Neuronal stem cell (in vitro differentiated cells): ENCODE results near the gene LAMC3.
"Not testable (repeated sequence)": the region's sequence is repeated elsewhere in the genome, so short reads cannot be mapped to it uniquely, and the experiment has no call there.

Experiments used
- DNase-seq: peaks from one replicate; pipeline ENCODE4 v3.0.0-alpha.2; 2013; ENCODE audit warnings: low spot score
- H2AFZ ChIP-seq: one replicate; pipeline ENCODE4 v1.6.1; 2013; ENCODE audit warnings: mild to moderate bottlenecking, low read length, inconsistent platforms
- H2AK5ac ChIP-seq: 2 replicates; pipeline ENCODE4 v1.6.1; 2013; ENCODE audit warnings: low read depth, mild to moderate bottlenecking, inconsistent platforms, low read length, moderate library complexity, mixed read lengths
- H2BK120ac ChIP-seq: 2 replicates; pipeline ENCODE4 v1.6.1; 2013; ENCODE audit warnings: low read depth, mild to moderate bottlenecking, inconsistent platforms, low read length, moderate library complexity, mixed read lengths
- H2BK12ac ChIP-seq: one replicate; pipeline ENCODE4 v1.6.1; 2013; ENCODE audit warnings: low read length, inconsistent platforms
- H2BK15ac ChIP-seq: 2 replicates; pipeline ENCODE4 v1.6.1; 2013; ENCODE audit warnings: mild to moderate bottlenecking, low read length, inconsistent platforms, mixed read lengths
- H2BK5ac ChIP-seq: one replicate; pipeline ENCODE4 v1.6.1; 2013; ENCODE audit warnings: inconsistent platforms, mild to moderate bottlenecking, low read length, moderate library complexity
- H3K14ac ChIP-seq: one replicate; pipeline ENCODE4 v1.6.1; 2013; ENCODE audit warnings: low read length, inconsistent platforms
- H3K18ac ChIP-seq: 2 replicates; pipeline ENCODE4 v1.6.1; 2013; ENCODE audit warnings: low read length, inconsistent platforms
- H3K23ac ChIP-seq: 2 replicates; pipeline ENCODE4 v1.6.1; 2013; ENCODE audit warnings: low read depth, mild to moderate bottlenecking, mixed read lengths, low read length, inconsistent platforms; ENCODE audit not compliant: poor library complexity
- H3K27ac ChIP-seq: replicated peaks from 3 replicates; pipeline ENCODE4 v1.5.1; 2013; ENCODE audit warnings: low read length, inconsistent platforms
- H3K27me3 ChIP-seq, 3 experiments: 2 replicates each; pipeline ENCODE4 v1.6.1; 2013; ENCODE audit warnings: low read length in 3 of 3, mild to moderate bottlenecking in 2 of 3, inconsistent platforms in 1 of 3, low read depth in 1 of 3, mixed read lengths in 1 of 3, moderate library complexity in 1 of 3; ENCODE audit not compliant: control insufficient read depth in 3 of 3, insufficient read depth in 3 of 3
- H3K36me3 ChIP-seq, 2 donors: replicated peaks in 1 of 2; 2 replicates each; pipeline ENCODE4 v1.6.1; 2013; ENCODE audit warnings: low read length in 2 of 2; ENCODE audit not compliant: control insufficient read depth in 2 of 2, insufficient read depth in 2 of 2
- H3K4ac ChIP-seq: 2 replicates; pipeline ENCODE4 v1.6.1; 2013; ENCODE audit warnings: inconsistent platforms, mild to moderate bottlenecking, low read length, moderate library complexity
- H3K4me1 ChIP-seq, 2 donors: 1 replicate in 1 of 2; 2 replicates in 1 of 2; pipeline ENCODE4 v1.6.1; 2013; ENCODE audit warnings: low read length in 2 of 2, low read depth in 1 of 2; ENCODE audit not compliant: control insufficient read depth in 2 of 2, insufficient read depth in 1 of 2
- H3K4me2 ChIP-seq: one replicate; pipeline ENCODE4 v1.6.1; 2013; ENCODE audit warnings: mild to moderate bottlenecking, low read length, inconsistent platforms; ENCODE audit not compliant: insufficient read depth, poor library complexity, severe bottlenecking
- H3K4me3 ChIP-seq, 2 donors: 2 replicates each; pipeline ENCODE4 v1.5.1; 2013; ENCODE audit warnings: low read length in 2 of 2, mild to moderate bottlenecking in 2 of 2, inconsistent platforms in 1 of 2, moderate library complexity in 1 of 2
- H3K79me1 ChIP-seq: one replicate; pipeline ENCODE4 v1.6.1; 2013; ENCODE audit warnings: low read depth, mild to moderate bottlenecking, inconsistent platforms, low read length, moderate library complexity
- H3K9ac ChIP-seq: one replicate; pipeline ENCODE4 v1.6.1; 2013; ENCODE audit warnings: mild to moderate bottlenecking, low read depth, low read length, inconsistent platforms; ENCODE audit not compliant: poor library complexity
- H3K9me3 ChIP-seq, 2 donors: replicated peaks in 1 of 2; 2 replicates each; pipeline versions ENCODE3 to v1.6.1; 2013; ENCODE audit warnings: low read length in 2 of 2, mild to moderate bottlenecking in 2 of 2, inconsistent platforms in 1 of 2, low read depth in 1 of 2, mixed read lengths in 1 of 2, moderate library complexity in 1 of 2; ENCODE audit not compliant: control insufficient read depth in 2 of 2, insufficient read depth in 1 of 2
- H4K8ac ChIP-seq: one replicate; pipeline ENCODE4 v1.6.1; 2013; ENCODE audit warnings: low read depth, mild to moderate bottlenecking, inconsistent platforms, low read length, moderate library complexity
- H4K91ac ChIP-seq: one replicate; pipeline ENCODE4 v1.6.1; 2013; ENCODE audit warnings: low read length, low read depth, mild to moderate bottlenecking, inconsistent platforms; ENCODE audit not compliant: poor library complexity
- WGBS, 2 donors: extraction: QIAGEN DNeasy Blood & Tissue Kit; methylation state at CpG; one replicate each; pipeline ENCODE4 v1.1.7; 2013; ENCODE audit warnings: missing lambda C conversion rate in 2 of 2, mixed read lengths in 1 of 2; ENCODE audit not compliant: insufficient read length in 2 of 2, insufficient replicate concordance in 1 of 2; ENCODE audit errors: extremely low coverage in 2 of 2; 5-methylcytosine and 5-hydroxymethylcytosine counted together

Gene LAMC3

GRCh38 chr9:131033269-131034224 lies 24.6 kb downstream of the LAMC3 start:
- Histone ChIP-seq H3K18ac (peak overlapping the region; percentile 44), H2BK12ac (peak overlapping the region; percentile 49), H3K9me3 (no peaks in the 10 kb centered on the region), H3K4me1 (peaks cover 4 to 5% of the 10 kb centered on the region in 2 donors), H3K36me3 (no peaks in the 10 kb centered on the region), H3K23ac (peak overlapping the region; percentile 99), H3K4me3 (no peak overlapping the region), H3K4me2 (no peak overlapping the region), H3K27ac (no peak overlapping the region), H3K27me3 (peaks cover 0 to 66% (median 0%) of the 10 kb centered on the region in 3 experiments), H2AFZ (no peak overlapping the region), H3K9ac (no peak overlapping the region), H4K8ac (peak overlapping the region; percentile 1), H3K79me1 (peaks cover 2% of the 10 kb centered on the region), H4K91ac (no peak overlapping the region), H3K14ac (no peak overlapping the region), H2BK5ac (peak overlapping the region; percentile 75), H2AK5ac (no peak overlapping the region), H3K4ac (peak overlapping the region; percentile 86), H2BK15ac (peak overlapping the region; percentile 93), H2BK120ac (peak overlapping the region; percentile 64)
- no CpG with 5 or more reads among the region's 27 CpGs for WGBS, 2 donors
- no peak for DNase-seq

- no peak for DNase-seq
- WGBS, 2 donors = no CpG with 5 or more reads among the region's 14 CpGs
- Histone ChIP-seq H3K14ac (no peak overlapping the region), H3K27me3 (peaks cover 0 to 64% (median 0%) of the 10 kb centered on the region in 3 experiments), H3K4me1 (peaks cover 5 to 7% of the 10 kb centered on the region in 2 donors), H3K4me3 (no peak overlapping the region), H3K9ac (peak overlapping the region; percentile 50), H3K23ac (peak overlapping the region; percentile 99), H3K36me3 (no peaks in the 10 kb centered on the region), H2BK15ac (peak overlapping the region; percentile 93), H4K91ac (no peak overlapping the region), H3K18ac (peak overlapping the region; percentile 44), H2BK12ac (peak overlapping the region; percentile 31), H2BK120ac (no peak overlapping the region), H3K27ac (no peak overlapping the region), H3K4ac (peak overlapping the region; percentile 86), H3K4me2 (no peak overlapping the region), H2BK5ac (peak overlapping the region; percentile 9), H3K9me3 (no peaks in the 10 kb centered on the region), H2AK5ac (peak overlapping the region; percentile 77), H2AFZ (no peak overlapping the region), H3K79me1 (peaks cover 2% of the 10 kb centered on the region), H4K8ac (no peak overlapping the region)
Measured at GRCh38 chr9:131034268-131034667, 25.3 kb downstream of the LAMC3 start.

GRCh38 chr9:131034749-131035148 lies 25.8 kb downstream of the LAMC3 start:
- Histone ChIP-seq H2AK5ac (peak overlapping the region; percentile 77), H3K23ac (peak overlapping the region; percentile 99), H3K27me3 (peaks cover 0 to 63% (median 0%) of the 10 kb centered on the region in 3 experiments)
- not testable (repeated sequence) for H2AFZ ChIP-seq, H3K4me2 ChIP-seq, H3K27ac ChIP-seq, H3K9me3 ChIP-seq, H4K8ac ChIP-seq, H3K4me1 ChIP-seq, DNase-seq, H3K18ac ChIP-seq, H2BK15ac ChIP-seq, H3K4ac ChIP-seq, H3K36me3 ChIP-seq, H3K14ac ChIP-seq, H3K9ac ChIP-seq, H2BK120ac ChIP-seq, H4K91ac ChIP-seq, H2BK12ac ChIP-seq, H2BK5ac ChIP-seq, H3K79me1 ChIP-seq, H3K4me3 ChIP-seq
- no CpG with 5 or more reads among the region's 10 CpGs for WGBS, 2 donors

DNA sequence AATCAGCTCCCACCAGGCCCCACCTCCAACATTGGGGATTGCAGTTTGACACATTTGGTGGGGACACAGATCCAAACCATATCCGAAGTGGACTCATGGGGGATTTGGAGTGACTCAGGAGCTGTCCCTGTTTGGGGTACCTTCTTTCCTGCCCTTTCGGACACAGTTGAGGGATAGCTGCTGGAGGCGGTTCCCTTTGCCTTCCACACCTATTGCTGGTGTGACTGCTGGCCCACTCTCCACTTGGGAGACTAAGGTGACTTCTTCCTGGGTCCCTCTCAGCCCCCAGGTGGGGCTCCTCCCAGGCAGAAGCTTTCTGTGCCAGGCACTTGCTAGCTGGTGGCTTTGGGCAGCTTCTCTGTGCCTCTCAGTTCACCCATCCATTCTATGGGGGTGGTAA lies 26.6 kb downstream of the LAMC3 start:
- H3K4me2 ChIP-seq = no peak overlapping the region
- H4K91ac ChIP-seq = no peak overlapping the region
- H4K8ac ChIP-seq = no peak overlapping the region
- no peak overlapping the region for H2AK5ac ChIP-seq
- H3K18ac ChIP-seq = no peak overlapping the region
- WGBS, 2 donors = no CpG with 5 or more reads among the region's 3 CpGs
- no peaks in the 10 kb centered on the region for H3K36me3 ChIP-seq
- H2BK15ac ChIP-seq = no peak overlapping the region
- H2BK12ac ChIP-seq = no peak overlapping the region
- peaks cover 5 to 7% of the 10 kb centered on the region in 2 donors for H3K4me1 ChIP-seq
- peaks cover 0 to 57% (median 0%) of the 10 kb centered on the region in 3 experiments for H3K27me3 ChIP-seq
- H3K4ac ChIP-seq = no peak overlapping the region
- H3K79me1 ChIP-seq = peaks cover 2% of the 10 kb centered on the region
- no peak overlapping the region for H3K9ac ChIP-seq
- no peak for DNase-seq
- H3K14ac ChIP-seq = no peak overlapping the region
- H2BK5ac ChIP-seq = no peak overlapping the region
- no peaks in the 10 kb centered on the region for H3K9me3 ChIP-seq
- H3K23ac ChIP-seq = peak overlapping the region; percentile 99
- no peak overlapping the region for H2BK120ac ChIP-seq
- no peak overlapping the region for H2AFZ ChIP-seq
- H3K4me3 ChIP-seq = no peak overlapping the region
- no peak overlapping the region for H3K27ac ChIP-seq
